Measurements from ENCODE around the gene PLEK. TPM values are rescaled to one million over a fixed set of nuclear protein-coding genes. Genes with fewer than 3 reads are reported as not detected.

Gene PLEK
- polyA plus RNA-seq, 1 experiment: 0.06 TPM

GRCh38 chr2:68333009-68333408 lies 32.1 kb upstream of the PLEK start:
- DNase-seq (ENCODE audit: low read depth, low spot score): no peak
- no peak overlapping the region for H3K4me3 ChIP-seq (ENCODE audit: low read depth, low read length)
- TF ChIP-seq CTCF (IDR thresholded peaks at IDR 0.05; ENCODE audit: low read depth, low read length): no peak
- ChIA-PET POLR2A (no interaction called here), CTCF (no interaction called here)
- H3K9me3 ChIP-seq (ENCODE audit: control insufficient read depth, insufficient read depth, low read length): peaks cover 9% of the 10 kb centered on the region; the same call in 1 of the 2 replicates
- H3K27me3 ChIP-seq (ENCODE audit: control insufficient read depth, insufficient read depth, low read length): no peaks in the 10 kb centered on the region
- H3K27ac ChIP-seq (ENCODE audit: low read depth, low read length): no peak overlapping the region

DNA sequence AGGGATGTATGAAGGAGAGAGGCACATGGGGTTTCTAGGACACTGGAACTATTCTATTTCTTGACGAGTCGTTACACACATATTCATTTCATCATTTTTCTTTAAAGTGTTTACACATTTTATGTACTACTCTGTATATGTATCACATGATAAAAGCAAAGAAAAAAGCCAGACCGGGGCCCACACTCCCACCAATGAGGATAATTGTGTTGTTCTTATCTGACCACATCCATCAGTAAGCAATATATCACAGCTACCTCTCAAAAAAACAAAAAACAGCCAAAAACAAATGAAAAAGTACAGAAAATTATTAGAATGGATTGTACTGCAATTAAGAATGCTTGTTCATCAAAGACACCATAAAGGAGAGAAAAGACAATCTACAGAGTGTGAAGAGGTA lies 31.2 kb upstream of the PLEK start:
- no peak overlapping the region for H3K4me3 ChIP-seq (ENCODE audit: low read depth, low read length)
- no peak for DNase-seq (ENCODE audit: low read depth, low spot score)
- H3K9me3 ChIP-seq (ENCODE audit: control insufficient read depth, insufficient read depth, low read length): peaks cover 9% of the 10 kb centered on the region; the same call in 1 of the 2 replicates
- no peaks in the 10 kb centered on the region for H3K27me3 ChIP-seq (ENCODE audit: control insufficient read depth, insufficient read depth, low read length)
- ChIA-PET POLR2A (no interaction called here), CTCF (no interaction called here)
- no peak overlapping the region for H3K27ac ChIP-seq (ENCODE audit: low read depth, low read length)
- no peak for TF ChIP-seq CTCF (IDR thresholded peaks at IDR 0.05; ENCODE audit: low read depth, low read length)

DNA sequence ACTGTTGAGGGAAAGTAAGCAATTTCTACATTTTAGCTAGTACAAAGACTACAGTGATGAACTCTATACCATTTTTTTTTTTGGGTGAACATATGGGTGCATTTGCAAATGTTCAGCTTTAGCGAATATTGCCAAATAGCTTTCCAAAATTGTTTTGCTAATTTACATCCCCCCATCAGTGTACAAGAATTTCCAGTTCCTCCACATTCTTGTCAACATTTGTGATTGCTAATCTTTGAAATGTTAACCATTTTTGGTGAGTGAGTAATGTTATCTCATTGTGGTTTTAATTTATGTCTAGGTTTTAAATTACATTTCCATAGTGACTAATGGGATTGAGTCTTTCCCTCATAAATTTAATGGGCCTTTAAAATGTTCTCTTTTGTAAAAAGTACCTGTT lies 28.9 kb upstream of the PLEK start:
- Histone ChIP-seq H3K27me3 (ENCODE audit: control insufficient read depth, insufficient read depth, low read length) (no peaks in the 10 kb centered on the region), H3K27ac (ENCODE audit: low read depth, low read length) (no peak overlapping the region), H3K4me3 (ENCODE audit: low read depth, low read length) (no peak overlapping the region), H3K9me3 (ENCODE audit: control insufficient read depth, insufficient read depth, low read length) (peaks cover 9% of the 10 kb centered on the region; the same call in 1 of the 2 replicates)
- TF ChIP-seq CTCF (IDR thresholded peaks at IDR 0.05; ENCODE audit: low read depth, low read length): no peak
- CTCF ChIA-PET: no interaction called here
- DNase-seq (ENCODE audit: low read depth, low spot score): peak; percentile 24
- POLR2A ChIA-PET: interaction anchor here (0.8 kb wide), 1 partner anchor 16 kb away, joined by 3 read pairs; the partner anchor contains the start of gene CNRIP1

GRCh38 chr2:68340226-68341061 lies 24.6 kb upstream of the PLEK start:
- ChIA-PET POLR2A (no interaction called here), CTCF (no interaction called here)
- Histone ChIP-seq H3K4me3 (ENCODE audit: low read depth, low read length) (no peak overlapping the region), H3K9me3 (ENCODE audit: control insufficient read depth, insufficient read depth, low read length) (peaks cover 4% of the 10 kb centered on the region), H3K27ac (ENCODE audit: low read depth, low read length) (no peak overlapping the region), H3K27me3 (ENCODE audit: control insufficient read depth, insufficient read depth, low read length) (no peaks in the 10 kb centered on the region)
- TF ChIP-seq CTCF (IDR thresholded peaks at IDR 0.05; ENCODE audit: low read depth, low read length): no peak
- DNase-seq (ENCODE audit: low read depth, low spot score): no peak

- no peak for DNase-seq (ENCODE audit: low read depth, low spot score)
- H3K27ac ChIP-seq (ENCODE audit: low read depth, low read length): no peak overlapping the region
- peaks cover 3% of the 10 kb centered on the region; the same call in 1 of the 2 replicates for H3K9me3 ChIP-seq (ENCODE audit: control insufficient read depth, insufficient read depth, low read length)
- CTCF ChIA-PET: no interaction called here
- H3K27me3 ChIP-seq (ENCODE audit: control insufficient read depth, insufficient read depth, low read length): no peaks in the 10 kb centered on the region
- H3K4me3 ChIP-seq (ENCODE audit: low read depth, low read length): no peak overlapping the region
- POLR2A ChIA-PET: no interaction called here
- no peak for TF ChIP-seq CTCF (IDR thresholded peaks at IDR 0.05; ENCODE audit: low read depth, low read length)
Observed at GRCh38 chr2:68341062-68341329, 24.1 kb upstream of the PLEK start.
